K562 (cell line): ENCODE data around the gene ACBD3. TPM values are rescaled to one million over a fixed set of nuclear protein-coding genes. Genes with fewer than 3 reads are reported as not detected.

Experiments
- ATAC-seq: fragments of 200-7000 bp; cut with Tn5 transposase; 3 replicates; pipeline ENCODE4 v1.9.1; 2020; ENCODE audit warnings: moderate library complexity
- BruUV-seq: library from RNA; stranded (reverse); fragments of 400-500 nt; replicated peaks from 2 replicates; lab custom pipeline; 2021; lab: Mats Ljungman, UMichigan
- CTCF ChIA-PET: fragments of 300-600 bp; formaldehyde crosslinking; extraction: SDS; loops from one replicate; lab custom pipeline; 2021; ENCODE audit warnings: low intra/inter-chr PET ratio; lab: Yijun Ruan, JAX
- POLR2A ChIA-PET: fragments of 300-600, 350-650 bp; sonication (Branson Sonifier 250); formaldehyde crosslinking; extraction: SDS; loops from one replicate; lab custom pipeline; 2021; ENCODE audit warnings: antibody characterized with exemption, inconsistent platforms; lab: Yijun Ruan, JAX
- DNase-seq, 4 experiments: peaks; one replicate each; pipeline versions ENCODE4 v3.0.0 to v3.0.0-alpha.2; 2011 to 2018; ENCODE audit warnings: low spot score in 3 of 4, mixed read lengths in 3 of 4; ENCODE audit errors: extremely low read depth in 1 of 4
- FAIRE-seq: peaks from 2 replicates; lab custom pipeline; 2011; peaks lifted over from hg19 to GRCh38; lab: Jason Lieb, UNC
- H2AFZ ChIP-seq: 2 replicates; pipeline ENCODE4 v1.6.0; 2011; ENCODE audit warnings: low read depth, low read length, control low read depth, inconsistent platforms
- H3K27ac ChIP-seq: fragments of 200-600 bp; 3 replicates; pipeline ENCODE4 v1.8.0; 2011; ENCODE audit warnings: low read depth, mild to moderate bottlenecking, control low read depth, inconsistent platforms, low read length, moderate library complexity, mixed read lengths; ENCODE audit errors: extremely low read depth
- H3K27me3 ChIP-seq, 2 experiments: fragments of 300-600 bp in 1 of 2; 2 replicates in 1 of 2; 3 replicates in 1 of 2; pipeline versions ENCODE4 v1.6.0 to v1.8.0; 2011; ENCODE audit warnings: inconsistent platforms in 2 of 2, low read length in 2 of 2, mild to moderate bottlenecking in 1 of 2, mixed read lengths in 1 of 2, moderate library complexity in 1 of 2; ENCODE audit not compliant: control insufficient read depth in 2 of 2, insufficient read depth in 2 of 2
- H3K36me3 ChIP-seq: fragments of 300-600 bp; 3 replicates; pipeline ENCODE4 v1.8.0; 2011; ENCODE audit warnings: mild to moderate bottlenecking, low read length, inconsistent platforms; ENCODE audit not compliant: control insufficient read depth, insufficient read depth
- H3K4me1 ChIP-seq, 2 experiments: fragments of 200-600 bp in 1 of 2; replicated peaks in 1 of 2; 2 replicates in 1 of 2; 3 replicates in 1 of 2; pipeline versions ENCODE4 v1.5.1 to v1.8.0; 2011; ENCODE audit warnings: inconsistent platforms in 2 of 2, low read length in 2 of 2, mild to moderate bottlenecking in 1 of 2, mixed read lengths in 1 of 2, moderate library complexity in 1 of 2; ENCODE audit not compliant: control insufficient read depth in 2 of 2, insufficient read depth in 2 of 2
- H3K4me2 ChIP-seq: 2 replicates; pipeline ENCODE4 v1.6.1; 2011; ENCODE audit warnings: low read length, control low read depth, inconsistent platforms, mixed read lengths; ENCODE audit not compliant: insufficient read depth
- H3K4me3 ChIP-seq: fragments of 200-600 bp; sonication (generic), shearing (Covaris generic); 2 replicates; pipeline ENCODE4 v1.5.1; 2016; ENCODE audit warnings: control low read depth, inconsistent platforms
- H3K79me2 ChIP-seq: fragments of 200-600 bp; 3 replicates; pipeline ENCODE4 v1.8.0; 2011; ENCODE audit warnings: low read length, inconsistent platforms; ENCODE audit not compliant: control insufficient read depth, insufficient read depth
- H3K9ac ChIP-seq, 2 experiments: 2 replicates each; pipeline versions ENCODE4 v1.6.0 to v1.6.1; 2011; ENCODE audit warnings: low read depth in 2 of 2, low read length in 2 of 2, control low read depth in 1 of 2, inconsistent platforms in 1 of 2, mild to moderate bottlenecking in 1 of 2, mixed read lengths in 1 of 2; ENCODE audit not compliant: insufficient read depth in 1 of 2
- H3K9me1 ChIP-seq: one replicate; pipeline ENCODE4 v1.6.0; 2011; ENCODE audit warnings: inconsistent platforms, mild to moderate bottlenecking, low read length, moderate library complexity; ENCODE audit not compliant: control insufficient read depth, insufficient read depth
- H3K9me3 ChIP-seq: replicated peaks from 2 replicates; pipeline ENCODE4 v1.5.1; 2011; ENCODE audit warnings: low read depth, low read length, inconsistent platforms; ENCODE audit not compliant: control insufficient read depth, insufficient read depth
- H4K20me1 ChIP-seq: replicated peaks from 2 replicates; pipeline ENCODE4 v1.6.1; 2011; ENCODE audit warnings: low read length, inconsistent platforms, mixed read lengths; ENCODE audit not compliant: control insufficient read depth, insufficient read depth
- LCOR ChIP-seq: sonication (generic); formaldehyde crosslinking; IDR thresholded peaks from 2 replicates; pipeline ENCODE4 v1.8.0; 2022; ENCODE audit warnings: mild to moderate bottlenecking, missing genetic modification reagents
- ZNF644 ChIP-seq: fragments of 200-800 bp; sonication (Bioruptor generic); IDR thresholded peaks from 2 replicates; pipeline ENCODE4 v1.6.1; 2016; ENCODE audit warnings: low read depth, missing genetic modification characterization, missing compliant biosample characterization
- WGBS: fragments of 100-300 bp; shearing (Covaris generic); methylation state at CpG from one replicate; pipeline ENCODE4 v1.1.6; 2016; ENCODE audit warnings: low coverage, mixed read lengths; ENCODE audit not compliant: insufficient coverage; ENCODE audit errors: missing lambda C conversion rate; 5-methylcytosine and 5-hydroxymethylcytosine counted together
- in situ Hi-C: fragments of 300-500 bp; cut with MboI; formaldehyde crosslinking; loops from 4 replicates; pipeline ENCODE4 v1.15.0; 2018; ENCODE audit warnings: inconsistent platforms, mixed read lengths
- intact Hi-C: fragments of 100-400 bp; cut with micrococcal nuclease; formaldehyde crosslinking; loops from 2 replicates; pipeline ENCODE4 v1.14.2; 2022
- polyA plus RNA-seq, 8 experiments: library from polyadenylated mRNA; depleted of rRNA in 4 of 8; stranded (reverse) in 5 of 8; unstranded in 3 of 8; fragments of >200 nt; fragmentation: Nextera tagmentation in 2 of 8; fragmentation: Illumina TruSeq in 1 of 8; extraction: Ambion mirVana in 2 of 8; extraction: Trizol in 1 of 8; gene quantifications; 2 replicates each; pipeline versions ENCODE4 v1.2.1 to v1.2.3, GENCODE V29; 2011 to 2014; ENCODE audit warnings: inconsistent platforms in 1 of 8, missing spikeins in 1 of 8
- total RNA-seq, 7 experiments: library from RNA; depleted of rRNA in 6 of 7; stranded (reverse); fragments of >200 nt in 6 of 7; fragmentation: Illumina TruSeq in 2 of 7; extraction: Trizol in 2 of 7; gene quantifications; 2 replicates each; pipeline versions ENCODE4 v1.2.1 to v1.2.3, GENCODE V29; 2011 to 2021; ENCODE audit warnings: low replicate concordance in 1 of 7
- TF ChIP-seq, protein P1 (sequence below), 3 experiments: fragments of 200-800 bp in 1 of 3; sonication (Bioruptor generic) in 1 of 3; sonication (generic) in 1 of 3; formaldehyde crosslinking in 1 of 3; IDR thresholded peaks; 2 replicates each; pipeline versions ENCODE4 v1.6.1 to v1.8.0; 2016 to 2022; ENCODE audit warnings: mild to moderate bottlenecking in 2 of 3, missing compliant biosample characterization in 2 of 3, missing genetic modification characterization in 2 of 3, missing genetic modification reagents in 1 of 3

Gene ACBD3
- total and polyA plus RNA-seq, 9 of the 15 experiments (the other 6 are each of a cell fraction or from before 2014, with no cell fraction given) = 11.1 to 36.7 (median 26.9) TPM

DNA sequence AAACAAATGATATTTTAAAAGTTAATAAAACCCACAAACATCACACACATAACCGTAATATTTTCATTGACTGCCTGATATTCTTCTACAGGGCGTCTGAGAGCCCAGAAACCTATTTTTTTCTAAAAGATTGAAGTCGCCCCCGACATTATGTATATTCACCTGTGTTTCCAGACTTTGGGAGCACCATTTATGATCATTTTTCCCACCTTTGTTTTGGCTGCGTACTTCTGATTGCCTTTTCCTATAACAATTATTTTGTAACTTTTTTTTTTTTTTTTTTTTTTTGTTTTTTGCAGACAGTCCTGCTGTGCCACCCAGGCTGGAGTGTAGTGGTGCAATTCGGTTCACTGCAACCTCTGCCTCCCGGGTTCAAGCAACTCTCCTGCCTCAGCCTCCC is 839 bp upstream of the ACBD3 start:
- Histone ChIP-seq H3K4me3 (peak overlapping the region; percentile 97), H3K4me2 (peak overlapping the region; percentile 88), H3K9me1 (no peaks in the 10 kb centered on the region), H3K27me3 (no peaks in the 10 kb centered on the region), H3K27ac (peak overlapping the region; percentile 88; the same call in 2 of the 3 replicates), H4K20me1 (peaks cover 11% of the 10 kb centered on the region; the same call in 1 of the 2 replicates), H3K79me2 (peaks cover 45% of the 10 kb centered on the region), H3K9ac (peak overlapping the region in 1 of 2 experiments; percentile 93; a peak in 2 of 4 replicates), H3K4me1 (peaks cover 3 to 11% of the 10 kb centered on the region in 2 experiments), H3K9me3 (no peaks in the 10 kb centered on the region), H3K36me3 (peaks cover 14% of the 10 kb centered on the region; the same call in 2 of the 3 replicates), H2AFZ (peak overlapping the region; percentile 100)
- ChIA-PET POLR2A (interaction anchor here (1.0 to 1.2 kb wide), 2 partner anchors 43 to 124 kb away, joined by 3 read pairs; partner anchors contain the start of gene H3-3A), CTCF (no interaction called here)
- no TSS peak for BruUV-seq
- no peak for ATAC-seq
- no peak for DNase-seq
- 63% methylated on average over 7 of the region's 7 CpGs for WGBS
- TF ChIP-seq ZNF644 (tag) = 0 out of 2 replicates have a peak, but pooled peaks have one; percentile 30
- no peak for TF ChIP-seq LCOR
- TF ChIP-seq, protein P1, sequence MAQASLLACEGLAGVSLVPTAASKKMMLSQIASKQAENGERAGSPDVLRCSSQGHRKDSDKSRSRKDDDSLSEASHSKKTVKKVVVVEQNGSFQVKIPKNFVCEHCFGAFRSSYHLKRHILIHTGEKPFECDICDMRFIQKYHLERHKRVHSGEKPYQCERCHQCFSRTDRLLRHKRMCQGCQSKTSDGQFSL (CRISPR knock-in tag; IDR thresholded peaks at IDR 0.05) = no peak
- TF ChIP-seq, protein P1 (tag; IDR thresholded peaks at IDR 0.05) = 0 out of 4 replicates have a peak, but pooled peaks of 1 of the 2 experiments have one; percentile 10
- no peak for FAIRE-seq
- in situ Hi-C loops = no loop called here
- intact Hi-C loops = no loop called here
